Activated naive CD4-positive, alpha-beta T cell (primary cell): ENCODE results near the gene PPP1R8.
A peak's percentile ranks its signal among the peaks of the same experiment; 100 is the strongest.
"Not testable (repeated sequence)": the region's sequence is repeated elsewhere in the genome, so short reads cannot be mapped to it uniquely, and the experiment has no call there.

Experiments
- DNase-seq, 4 experiments: peaks; one replicate each; lab custom pipeline; 2025; lab: John Stamatoyannopoulos, UW

Gene PPP1R8

GRCh38 chr1:27830621-27831440, at the start of gene PPP1R8:
Gene PPP1R8 (plus strand): TSS chr1:27830782. CDS start chr1:27830836, 54 bp downstream.
- peak; percentile 69 to 83 (median 72) for DNase-seq

GRCh38 chr1:27782950-27783349, 47.6 kb upstream of the PPP1R8 start:
- DNase-seq: no peak

GRCh38 chr1:27784700-27785099, 45.9 kb upstream of the PPP1R8 start:
- DNase-seq: no peak

- DNase-seq: no peak
These were observed 44.7 kb upstream of the PPP1R8 start for GRCh38 chr1:27785781-27786455.

- no peak for DNase-seq
These were observed 42.7 kb upstream of the PPP1R8 start for GRCh38 chr1:27787895-27788294.

- no peak for DNase-seq
These were observed 41.0 kb upstream of the PPP1R8 start for GRCh38 chr1:27789540-27790041.

- not testable (repeated sequence) for DNase-seq
These were observed 40.3 kb upstream of the PPP1R8 start for GRCh38 chr1:27790270-27790669.

GRCh38 chr1:27795601-27796000, 35.0 kb upstream of the PPP1R8 start:
- no peak for DNase-seq

- no peak for DNase-seq
These were observed 25.8 kb upstream of the PPP1R8 start for GRCh38 chr1:27804791-27805190.

GRCh38 chr1:27806758-27807157, 23.8 kb upstream of the PPP1R8 start:
- DNase-seq: no peak

GRCh38 chr1:27807385-27807784, 23.2 kb upstream of the PPP1R8 start:
- no peak for DNase-seq

GRCh38 chr1:27808131-27808530, 22.5 kb upstream of the PPP1R8 start:
- DNase-seq: not testable (repeated sequence)

- no peak for DNase-seq
These were observed 20.7 kb upstream of the PPP1R8 start for GRCh38 chr1:27809883-27810282.

- DNase-seq: no peak
These were observed 18.7 kb upstream of the PPP1R8 start for GRCh38 chr1:27811741-27812500.

GRCh38 chr1:27816921-27817630, 13.5 kb upstream of the PPP1R8 start:
- DNase-seq: no peak

- DNase-seq: no peak
These were observed 8.7 kb upstream of the PPP1R8 start for GRCh38 chr1:27821761-27822315.

- no peak for DNase-seq
These were observed 6.8 kb upstream of the PPP1R8 start for GRCh38 chr1:27823784-27824183.

- DNase-seq: no peak
These were observed 6.2 kb upstream of the PPP1R8 start for GRCh38 chr1:27824411-27824810.

GRCh38 chr1:27829339-27829960, 1.1 kb upstream of the PPP1R8 start:
- not testable (repeated sequence) for DNase-seq

- no peak for DNase-seq
These were observed 1.2 kb downstream of the PPP1R8 start for GRCh38 chr1:27831568-27832410.
